WTC11 (cell line): Measurements from ENCODE around the gene FUT2.

Source experiments
- ESRRA ChIP-seq: sonication (generic); formaldehyde crosslinking; IDR thresholded peaks from 2 replicates; pipeline ENCODE4 v1.8.1; 2022; ENCODE audit warnings: mild to moderate bottlenecking, missing genetic modification reagents, borderline replicate concordance
- TEAD4 ChIP-seq: sonication (generic); formaldehyde crosslinking; IDR thresholded peaks from 2 replicates; pipeline ENCODE4 v1.8.0; 2022; ENCODE audit warnings: mild to moderate bottlenecking, missing genetic modification reagents
- ZNF138 ChIP-seq: sonication (generic); formaldehyde crosslinking; conservative IDR thresholded peaks from 2 replicates; pipeline ENCODE4 v1.8.1; 2022; ENCODE audit warnings: mild to moderate bottlenecking, moderate library complexity, missing genetic modification reagents
- TF ChIP-seq, protein P1 (sequence below): fragments of 200-600 bp; IDR thresholded peaks from 2 replicates; pipeline ENCODE4 v1.8.0; 2022; ENCODE audit warnings: antibody characterized with exemption
- TF ChIP-seq, protein P2 (sequence below): sonication (generic); formaldehyde crosslinking; IDR thresholded peaks from 2 replicates; pipeline ENCODE4 v1.8.0; 2022; ENCODE audit warnings: mild to moderate bottlenecking, missing genetic modification reagents

DNA sequence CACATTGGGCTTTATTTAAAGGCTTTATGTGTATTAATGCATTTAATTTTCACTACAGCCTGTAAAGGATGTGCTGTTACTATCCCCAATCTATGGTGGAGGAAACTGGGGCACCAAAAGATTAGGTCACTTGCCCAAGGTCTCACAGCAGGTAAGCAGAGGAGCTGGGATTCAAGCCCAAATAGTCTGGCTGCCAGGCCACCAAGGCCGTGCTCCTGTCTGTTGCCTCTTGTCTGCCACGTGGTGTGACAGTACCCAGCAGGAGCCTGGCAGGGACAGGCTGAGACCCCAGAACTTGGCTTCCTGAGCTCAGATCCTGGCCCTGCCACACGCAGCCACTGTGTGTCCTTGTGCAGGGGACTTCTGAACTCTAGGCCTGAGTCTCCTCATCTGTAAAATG, 27.4 kb upstream of the FUT2 start:
- TF ChIP-seq, protein P1, sequence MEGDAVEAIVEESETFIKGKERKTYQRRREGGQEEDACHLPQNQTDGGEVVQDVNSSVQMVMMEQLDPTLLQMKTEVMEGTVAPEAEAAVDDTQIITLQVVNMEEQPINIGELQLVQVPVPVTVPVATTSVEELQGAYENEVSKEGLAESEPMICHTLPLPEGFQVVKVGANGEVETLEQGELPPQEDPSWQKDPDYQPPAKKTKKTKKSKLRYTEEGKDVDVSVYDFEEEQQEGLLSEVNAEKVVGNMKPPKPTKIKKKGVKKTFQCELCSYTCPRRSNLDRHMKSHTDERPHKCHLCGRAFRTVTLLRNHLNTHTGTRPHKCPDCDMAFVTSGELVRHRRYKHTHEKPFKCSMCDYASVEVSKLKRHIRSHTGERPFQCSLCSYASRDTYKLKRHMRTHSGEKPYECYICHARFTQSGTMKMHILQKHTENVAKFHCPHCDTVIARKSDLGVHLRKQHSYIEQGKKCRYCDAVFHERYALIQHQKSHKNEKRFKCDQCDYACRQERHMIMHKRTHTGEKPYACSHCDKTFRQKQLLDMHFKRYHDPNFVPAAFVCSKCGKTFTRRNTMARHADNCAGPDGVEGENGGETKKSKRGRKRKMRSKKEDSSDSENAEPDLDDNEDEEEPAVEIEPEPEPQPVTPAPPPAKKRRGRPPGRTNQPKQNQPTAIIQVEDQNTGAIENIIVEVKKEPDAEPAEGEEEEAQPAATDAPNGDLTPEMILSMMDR: no peak
- TF ChIP-seq, protein P2, sequence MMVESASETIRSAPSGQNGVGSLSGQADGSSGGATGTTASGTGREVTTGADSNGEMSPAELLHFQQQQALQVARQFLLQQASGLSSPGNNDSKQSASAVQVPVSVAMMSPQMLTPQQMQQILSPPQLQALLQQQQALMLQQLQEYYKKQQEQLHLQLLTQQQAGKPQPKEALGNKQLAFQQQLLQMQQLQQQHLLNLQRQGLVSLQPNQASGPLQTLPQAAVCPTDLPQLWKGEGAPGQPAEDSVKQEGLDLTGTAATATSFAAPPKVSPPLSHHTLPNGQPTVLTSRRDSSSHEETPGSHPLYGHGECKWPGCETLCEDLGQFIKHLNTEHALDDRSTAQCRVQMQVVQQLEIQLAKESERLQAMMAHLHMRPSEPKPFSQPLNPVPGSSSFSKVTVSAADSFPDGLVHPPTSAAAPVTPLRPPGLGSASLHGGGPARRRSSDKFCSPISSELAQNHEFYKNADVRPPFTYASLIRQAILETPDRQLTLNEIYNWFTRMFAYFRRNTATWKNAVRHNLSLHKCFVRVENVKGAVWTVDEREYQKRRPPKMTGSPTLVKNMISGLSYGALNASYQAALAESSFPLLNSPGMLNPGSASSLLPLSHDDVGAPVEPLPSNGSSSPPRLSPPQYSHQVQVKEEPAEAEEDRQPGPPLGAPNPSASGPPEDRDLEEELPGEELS (CRISPR knock-in tag): no peak
- TF ChIP-seq TEAD4 (CRISPR knock-in tag): no peak
- TF ChIP-seq ESRRA (CRISPR knock-in tag): no peak
- TF ChIP-seq ZNF138 (CRISPR knock-in tag): no peak
